AG04449 (cell line): ENCODE results near the gene ANXA7.
"Not testable (repeated sequence)": the region's sequence is repeated elsewhere in the genome, so short reads cannot be mapped to it uniquely, and the experiment has no call there.

Source experiments
- CTCF ChIA-PET: fragments of 350-600 bp; formaldehyde crosslinking; extraction: SDS; loops from one replicate; lab custom pipeline; 2021; ENCODE audit warnings: antibody characterized with exemption; lab: Yijun Ruan, JAX
- POLR2A ChIA-PET: fragments of 400-600, 350-600 bp; formaldehyde crosslinking; extraction: SDS; loops from one replicate; lab custom pipeline; 2020; ENCODE audit warnings: antibody characterized with exemption, inconsistent platforms; lab: Yijun Ruan, JAX
- DNase-seq: peaks from one replicate; pipeline ENCODE4 v3.0.0-alpha.2; 2010; ENCODE audit warnings: low read depth, low spot score
- H3K4me3 ChIP-seq: 2 replicates; pipeline ENCODE4 v1.5.1; 2011; ENCODE audit warnings: low read depth, mild to moderate bottlenecking, control low read depth, low read length
- CTCF ChIP-seq: IDR thresholded peaks from one replicate; pipeline ENCODE4 v1.5.1; 2011; ENCODE audit warnings: mild to moderate bottlenecking, moderate library complexity, low read length, control low read depth, inconsistent platforms; ENCODE audit not compliant: insufficient read depth; ENCODE audit errors: missing control alignments

ANXA7 gene

GRCh38 chr10:73405556-73405955 lies 8.3 kb downstream of the ANXA7 start:
- no peak for TF ChIP-seq CTCF
- CTCF ChIA-PET = no interaction called here
- no peak for DNase-seq
- POLR2A ChIA-PET = no interaction called here
- H3K4me3 ChIP-seq = no peak overlapping the region

GRCh38 chr10:73404690-73405089 lies 9.2 kb downstream of the ANXA7 start:
- H3K4me3 ChIP-seq = no peak overlapping the region
- ChIA-PET CTCF (interaction anchor here (0.6 kb wide), 1 partner anchor 1171 kb away, joined by 3 read pairs; no protein-coding TSS in a partner anchor), POLR2A (no interaction called here)
- no peak for TF ChIP-seq CTCF
- DNase-seq = no peak

- TF ChIP-seq CTCF = no peak
- POLR2A ChIA-PET = no interaction called here
- CTCF ChIA-PET = interaction anchor here (0.8 kb wide), 2 partner anchors 10 kb away, joined by 3 to 4 read pairs; no protein-coding TSS in a partner anchor
- H3K4me3 ChIP-seq = no peak overlapping the region
- DNase-seq = no peak
Observed at GRCh38 chr10:73401636-73402035, 12.2 kb downstream of the ANXA7 start.

- ChIA-PET CTCF (no interaction called here), POLR2A (no interaction called here)
- no peak for TF ChIP-seq CTCF
- H3K4me3 ChIP-seq = no peak overlapping the region
- DNase-seq = no peak
Observed at GRCh38 chr10:73399063-73399462, 14.8 kb downstream of the ANXA7 start.

GRCh38 chr10:73398024-73398423 lies 15.8 kb downstream of the ANXA7 start:
- no peak for DNase-seq
- ChIA-PET CTCF (interaction anchor here (0.9 kb wide), 1 partner anchor 14 kb away, joined by 5 read pairs; no protein-coding TSS in a partner anchor), POLR2A (no interaction called here)
- no peak overlapping the region for H3K4me3 ChIP-seq
- TF ChIP-seq CTCF = no peak

GRCh38 chr10:73394325-73394724 lies 19.5 kb downstream of the ANXA7 start:
- POLR2A ChIA-PET, DNase-seq, H3K4me3 ChIP-seq, CTCF ChIA-PET: not testable (repeated sequence)

GRCh38 chr10:73388228-73388627 lies 25.6 kb downstream of the ANXA7 start:
- ChIA-PET CTCF (no interaction called here), POLR2A (no interaction called here)
- DNase-seq = no peak
- H3K4me3 ChIP-seq = no peak overlapping the region
- no peak for TF ChIP-seq CTCF
